Dedifferentiated amniotic fluid mesenchymal stem cell (primary cell): ENCODE data around the gene CNBP.

Experiments used
- DNase-seq: peaks from one replicate; pipeline ENCODE4 v3.0.0-alpha.2; 2016; ENCODE audit errors: extremely low spot score

Gene CNBP

GRCh38 chr3:129131465-129132088 lies 52.1 kb downstream of the CNBP start:
- DNase-seq = no peak

- DNase-seq = no peak
Measured at GRCh38 chr3:129130291-129130813, 53.3 kb downstream of the CNBP start.

GRCh38 chr3:129128357-129129155 lies 55.1 kb downstream of the CNBP start:
- DNase-seq = no peak

GRCh38 chr3:129126726-129127280 lies 56.9 kb downstream of the CNBP start:
- no peak for DNase-seq

GRCh38 chr3:129123314-129124060 lies 60.2 kb downstream of the CNBP start:
- no peak for DNase-seq

DNA sequence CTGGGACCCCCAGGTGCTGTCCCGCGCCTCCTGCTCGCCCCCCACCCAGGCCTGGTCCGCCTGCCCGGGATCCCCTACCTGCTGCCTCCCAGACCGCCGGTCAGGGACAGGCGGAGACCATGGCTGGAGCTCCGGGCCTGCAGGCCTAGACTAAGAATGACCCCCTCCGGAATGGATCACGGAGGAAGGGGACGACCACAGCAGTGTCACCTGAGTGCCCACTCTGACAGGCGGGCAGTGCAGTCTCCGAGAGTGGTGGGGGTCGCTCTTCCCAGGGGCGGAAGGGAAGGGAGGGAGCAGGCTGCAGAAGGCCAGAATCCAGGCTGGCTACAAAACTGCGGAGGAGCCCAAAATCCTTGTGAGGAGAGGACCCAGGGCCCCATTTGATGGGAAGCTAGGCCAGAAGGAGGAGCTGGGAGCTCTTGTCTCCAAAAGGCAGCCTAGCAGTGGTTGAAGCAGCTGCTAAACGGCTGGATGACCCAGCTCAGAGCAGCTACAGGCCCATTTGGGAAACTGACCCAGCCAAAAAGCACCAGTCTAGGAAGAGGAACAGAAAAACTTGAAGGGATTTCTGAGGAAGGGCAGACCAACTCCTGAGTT lies 61.2 kb downstream of the CNBP start:
- DNase-seq = no peak

DNA sequence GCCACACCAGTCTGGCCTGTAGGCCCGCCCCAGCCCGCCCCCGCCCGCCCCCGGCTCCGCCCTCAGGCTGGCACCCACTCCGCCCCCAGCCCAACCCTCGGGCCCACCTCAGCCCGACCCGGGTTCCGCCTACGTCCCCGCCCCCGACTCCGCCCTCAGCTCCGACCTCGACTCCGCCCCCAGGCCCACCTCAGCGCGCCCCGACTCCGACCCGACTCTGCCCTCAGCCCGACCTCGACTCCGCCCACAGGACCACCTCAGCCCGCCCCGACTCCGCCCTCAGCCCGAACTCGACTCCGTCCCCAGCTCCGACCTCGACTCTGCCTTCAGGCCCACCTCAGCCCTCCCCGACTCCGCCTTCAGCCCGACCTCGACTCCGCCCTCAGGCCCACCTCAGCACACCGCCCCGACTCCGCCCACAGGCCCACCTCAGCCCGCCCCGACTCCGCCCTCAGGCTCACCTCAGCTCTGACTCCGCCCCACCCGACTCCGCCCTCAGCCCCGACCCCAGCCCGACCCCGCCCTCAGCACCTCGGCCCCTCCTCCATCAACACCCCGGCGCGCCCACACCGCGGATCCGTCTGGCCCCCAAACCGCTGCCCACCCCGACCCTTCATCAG lies 61.8 kb downstream of the CNBP start, which contains the start of gene RAB43:
TSS of gene RAB43 (minus strand) at position 13 of the 620 bp plus-strand sequence. CDS start 315 bp downstream, outside the sequence.
- peak; percentile 54 for DNase-seq

DNA sequence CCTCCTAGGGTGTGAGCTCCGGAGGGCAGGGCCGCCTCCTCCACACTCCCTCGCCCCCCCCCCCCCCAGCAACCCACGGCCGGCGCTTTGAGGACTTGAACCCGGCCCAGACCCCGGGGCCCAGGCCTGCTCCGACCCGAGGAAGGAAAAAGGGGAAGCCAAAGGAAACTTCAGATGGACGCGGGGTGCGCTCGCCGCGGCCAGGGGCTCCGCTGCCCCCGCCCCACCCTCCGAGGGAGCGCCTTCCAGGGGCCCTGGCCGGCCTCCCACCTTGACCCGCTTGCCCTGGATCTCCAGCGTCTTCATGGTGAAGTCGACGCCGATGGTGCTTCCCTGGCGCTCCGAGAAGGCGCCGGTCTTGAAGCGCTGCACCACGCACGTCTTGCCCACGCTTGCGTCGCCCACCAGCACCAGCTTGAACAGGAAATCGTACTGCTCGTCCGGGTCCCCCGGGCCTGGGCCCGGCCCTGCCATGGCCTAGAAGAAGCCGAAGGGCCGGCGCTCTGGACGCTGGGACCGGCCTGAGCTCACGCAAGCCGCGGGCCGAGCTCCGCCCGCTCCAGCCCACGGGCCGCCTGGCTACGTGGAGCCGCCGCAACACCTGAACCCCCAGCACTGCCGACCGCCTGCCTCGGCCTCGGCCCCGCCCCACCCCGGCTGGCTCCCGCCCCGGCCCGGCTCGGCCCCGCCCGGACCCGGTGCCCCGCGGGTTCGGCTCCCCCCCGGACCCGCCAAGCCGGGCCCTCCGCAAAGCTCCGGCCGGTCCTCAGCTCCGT lies 62.5 kb downstream of the CNBP start:
- no peak for DNase-seq

DNA sequence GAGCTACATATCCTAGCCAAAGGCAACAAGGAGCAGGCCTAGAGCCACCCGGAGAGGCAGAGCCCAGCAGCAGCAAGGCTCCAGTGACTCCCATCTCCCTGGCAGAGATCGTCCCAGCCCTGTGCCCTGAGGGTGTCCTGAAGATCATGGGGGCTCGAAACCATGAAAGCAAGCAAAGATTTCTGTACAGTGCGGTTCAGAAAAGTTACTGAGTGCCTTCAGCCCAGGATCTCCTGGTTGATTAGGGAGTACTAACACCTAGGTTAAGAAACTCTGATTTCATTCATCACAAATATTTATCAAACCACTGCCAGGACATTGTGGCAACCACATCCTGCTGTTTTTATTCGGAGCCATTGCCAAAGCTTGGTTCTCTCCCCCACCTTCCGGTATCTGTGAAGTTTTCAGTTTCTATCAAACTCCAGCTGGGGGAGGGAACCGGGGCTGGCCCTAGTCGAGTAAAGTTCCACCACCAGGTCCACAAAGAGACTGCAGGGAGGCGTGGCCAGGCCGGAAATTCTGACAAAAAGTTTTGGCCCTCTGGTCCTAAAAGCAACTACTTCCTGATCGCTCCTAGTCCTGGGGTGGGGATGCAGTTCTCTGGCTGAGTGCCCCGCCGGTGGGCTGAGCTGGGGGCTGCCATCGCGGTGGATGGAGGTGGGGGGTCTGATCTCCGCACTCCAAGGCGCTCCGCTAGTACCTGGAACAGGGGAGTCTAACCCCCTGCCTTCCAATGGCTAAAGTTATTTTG lies 63.3 kb downstream of the CNBP start:
- DNase-seq = peak; percentile 84

- DNase-seq = no peak
Measured at GRCh38 chr3:129119365-129120100, 64.2 kb downstream of the CNBP start.

- no peak for DNase-seq
Measured at GRCh38 chr3:129118745-129119144, 65.0 kb downstream of the CNBP start.
